ENCODE data around the gene FILIP1L.

FILIP1L gene

GRCh38 chr3:99803297-99803696 is 311.0 kb downstream of the FILIP1L start:
- no peak for DNase-seq (ENCODE audit: low read depth, low spot score)
- H3K4me3 ChIP-seq (ENCODE audit: low read depth, low read length), result no peak overlapping the region
- in situ Hi-C loops (cut with HindIII; ENCODE audit: low sequenced_read_pairs), result no loop called here
- no peak for TF ChIP-seq CTCF (IDR thresholded peaks at IDR 0.05; ENCODE audit: low read depth, low read length)

GRCh38 chr3:99799422-99799821 is 314.9 kb downstream of the FILIP1L start:
- no peak for TF ChIP-seq CTCF (IDR thresholded peaks at IDR 0.05; ENCODE audit: low read depth, low read length)
- in situ Hi-C loops (cut with HindIII; ENCODE audit: low sequenced_read_pairs), result no loop called here

GRCh38 chr3:99795573-99795972 is 318.7 kb downstream of the FILIP1L start:
- no peak overlapping the region for H3K4me3 ChIP-seq (ENCODE audit: low read depth, low read length)
- DNase-seq (ENCODE audit: low read depth, low spot score), result no peak
- in situ Hi-C loops (cut with HindIII; ENCODE audit: low sequenced_read_pairs), result no loop called here
- TF ChIP-seq CTCF (IDR thresholded peaks at IDR 0.05; ENCODE audit: low read depth, low read length), result no peak

More at GRCh38 chr3:99799422-99799821, 314.9 kb downstream of the FILIP1L start:
- no peak for DNase-seq (ENCODE audit: low read depth, low spot score)
- H3K4me3 ChIP-seq (ENCODE audit: low read depth, low read length), result no peak overlapping the region

- in situ Hi-C loops (cut with HindIII; ENCODE audit: low sequenced_read_pairs), result no loop called here
- no peak for DNase-seq (ENCODE audit: low read depth, low spot score)
- TF ChIP-seq CTCF (IDR thresholded peaks at IDR 0.05; ENCODE audit: low read depth, low read length), result no peak
- H3K4me3 ChIP-seq (ENCODE audit: low read depth, low read length), result no peak overlapping the region
These were observed 319.8 kb downstream of the FILIP1L start for GRCh38 chr3:99794485-99794884.

- TF ChIP-seq CTCF (IDR thresholded peaks at IDR 0.05; ENCODE audit: low read depth, low read length), result peak; percentile 86
- DNase-seq (ENCODE audit: low read depth, low spot score), result peak; percentile 70
- in situ Hi-C loops (cut with HindIII; ENCODE audit: low sequenced_read_pairs), result no loop called here
- no peak overlapping the region for H3K4me3 ChIP-seq (ENCODE audit: low read depth, low read length)
These were observed 325.1 kb downstream of the FILIP1L start for GRCh38 chr3:99789011-99789721.
